ENCODE measurements around the gene ST3GAL3.

- TF ChIP-seq CTCF (IDR thresholded peaks at IDR 0.05) (no peak), POLR2A (IDR thresholded peaks at IDR 0.05) (no peak)
Observed at GRCh38 chr1:43704838-43705237, 2.5 kb upstream of the ST3GAL3 start.

Measured in right lobe of liver (tissue), 4 donors.